Natural killer cell treated with Interleukin-12 subunit alpha and Interleukin-12 subunit beta and Interleukin-15 and Interleukin-18, amount 100 ng/mL, for 72 hours (primary cell): ENCODE results near the gene RAB6C. TPM values are rescaled to one million over a fixed set of nuclear protein-coding genes. Genes with fewer than 3 reads are reported as not detected.
"Not testable (repeated sequence)": the region's sequence is repeated elsewhere in the genome, so short reads cannot be mapped to it uniquely, and the experiment has no call there.

ENCODE experiments used
- ATAC-seq, 2 donors: fragments of 150-1000 bp; cut with Tn5 transposase in 1 of 2; sonication (Bioruptor Pico), chemical (Tn5 transposase) in 1 of 2; 2 replicates each; pipeline ENCODE4 v1.10.0; 2021
- DNase-seq: peaks from one replicate; pipeline ENCODE4 v3.0.0; 2022; ENCODE audit warnings: low spot score
- H3K27ac Mint-ChIP-seq, 2 donors: 1 replicate in 1 of 2; 2 replicates in 1 of 2; pipeline ENCODE4 v1.8.0; 2022; ENCODE audit warnings: mixed read lengths in 2 of 2, mild to moderate bottlenecking in 1 of 2, moderate library complexity in 1 of 2
- H3K27me3 Mint-ChIP-seq, 2 donors: 1 replicate in 1 of 2; 2 replicates in 1 of 2; pipeline ENCODE4 v1.8.0; 2022; ENCODE audit warnings: mixed read lengths in 2 of 2
- H3K36me3 Mint-ChIP-seq: one replicate; pipeline ENCODE4 v1.8.0; 2022; ENCODE audit warnings: mixed read lengths
- H3K4me1 Mint-ChIP-seq, 2 donors: 1 replicate in 1 of 2; 2 replicates in 1 of 2; pipeline ENCODE4 v1.8.0; 2022; ENCODE audit warnings: low read depth in 2 of 2, mixed read lengths in 2 of 2, mild to moderate bottlenecking in 1 of 2
- H3K4me3 Mint-ChIP-seq: one replicate; pipeline ENCODE4 v1.8.0; 2022; ENCODE audit warnings: mixed read lengths
- H3K9me3 Mint-ChIP-seq: 2 replicates; pipeline ENCODE4 v1.8.0; 2022; ENCODE audit warnings: mixed read lengths
- total RNA-seq, 2 donors: library from RNA; stranded (reverse); gene quantifications; one replicate each; pipeline ENCODE4 v1.2.3, GENCODE V29; 2022

The RAB6C gene
- total RNA-seq, 2 donors from 2014 or later, result not detected

- H3K27me3 Mint-ChIP-seq, result peaks cover 23 to 33% of the 10 kb centered on the region in 2 donors
- no peak overlapping the region for H3K4me3 Mint-ChIP-seq
- H3K4me1 Mint-ChIP-seq, result peaks cover 2 to 4% of the 10 kb centered on the region in 2 donors
- H3K27ac Mint-ChIP-seq, result no peak overlapping the region
- DNase-seq, result no peak
- no peak for ATAC-seq
- H3K36me3 Mint-ChIP-seq, result peaks cover 1% of the 10 kb centered on the region
- H3K9me3 Mint-ChIP-seq, result no peaks in the 10 kb centered on the region
These were observed 4.3 kb upstream of the RAB6C start for GRCh38 chr2:129975016-129975774.

- peaks cover 21 to 43% of the 10 kb centered on the region in 2 donors for H3K27me3 Mint-ChIP-seq
These were observed 2.5 kb upstream of the RAB6C start for GRCh38 chr2:129976969-129977368.

GRCh38 chr2:129977986-129978385 is 1.5 kb upstream of the RAB6C start:
- Mint-ChIP-seq H3K27ac (no peak overlapping the region), H3K4me3 (no peak overlapping the region), H3K9me3 (no peaks in the 10 kb centered on the region), H3K27me3 (peaks cover 23 to 47% of the 10 kb centered on the region in 2 donors), H3K36me3 (peaks cover 10% of the 10 kb centered on the region), H3K4me1 (peaks cover 9 to 10% of the 10 kb centered on the region in 2 donors)
- DNase-seq, result no peak
- no peak for ATAC-seq

More at GRCh38 chr2:129976969-129977368, 2.5 kb upstream of the RAB6C start:
- H3K4me3 Mint-ChIP-seq, DNase-seq, ATAC-seq, H3K9me3 Mint-ChIP-seq, H3K27ac Mint-ChIP-seq: not testable (repeated sequence)
- H3K4me1 Mint-ChIP-seq, result peaks cover 9 to 10% of the 10 kb centered on the region in 2 donors
- peaks cover 10% of the 10 kb centered on the region for H3K36me3 Mint-ChIP-seq

- Mint-ChIP-seq H3K36me3 (peaks cover 10% of the 10 kb centered on the region), H3K27ac (peak overlapping the region in 1 of 2 donors; percentile 43), H3K4me3 (peak overlapping the region; percentile 81), H3K27me3 (peaks cover 22 to 43% of the 10 kb centered on the region in 2 donors), H3K4me1 (peaks cover 9 to 10% of the 10 kb centered on the region in 2 donors)
- not testable (repeated sequence) for ATAC-seq, DNase-seq, H3K9me3 Mint-ChIP-seq
These were observed 780 bp downstream of the RAB6C start for GRCh38 chr2:129980246-129980645.

GRCh38 chr2:129981689-129982088 is 2.2 kb downstream of the RAB6C start:
- Mint-ChIP-seq H3K27me3 (peaks cover 24 to 57% of the 10 kb centered on the region in 2 donors), H3K4me1 (peaks cover 9 to 10% of the 10 kb centered on the region in 2 donors), H3K36me3 (peaks cover 10% of the 10 kb centered on the region)
- not testable (repeated sequence) for H3K9me3 Mint-ChIP-seq, DNase-seq, ATAC-seq, H3K4me3 Mint-ChIP-seq, H3K27ac Mint-ChIP-seq

GRCh38 chr2:129984426-129984825 is 5.0 kb downstream of the RAB6C start:
- H3K36me3 Mint-ChIP-seq, result peaks cover 10% of the 10 kb centered on the region
- peaks cover 16 to 57% of the 10 kb centered on the region in 2 donors for H3K27me3 Mint-ChIP-seq
- DNase-seq (no peak), ATAC-seq (no peak)
- no peak overlapping the region for H3K27ac Mint-ChIP-seq
- peaks cover 6 to 10% of the 10 kb centered on the region in 2 donors for H3K4me1 Mint-ChIP-seq
- no peak overlapping the region for H3K4me3 Mint-ChIP-seq
- no peaks in the 10 kb centered on the region for H3K9me3 Mint-ChIP-seq

GRCh38 chr2:129992415-129993006 is 13.0 kb downstream of the RAB6C start:
- DNase-seq, ATAC-seq, H3K36me3 Mint-ChIP-seq, H3K27ac Mint-ChIP-seq, H3K4me1 Mint-ChIP-seq, H3K9me3 Mint-ChIP-seq, H3K4me3 Mint-ChIP-seq: not testable (repeated sequence)
- peaks cover 34 to 43% of the 10 kb centered on the region in 2 donors for H3K27me3 Mint-ChIP-seq

GRCh38 chr2:129993151-129993550 is 13.7 kb downstream of the RAB6C start:
- not testable (repeated sequence) for H3K9me3 Mint-ChIP-seq, H3K36me3 Mint-ChIP-seq, ATAC-seq, H3K27ac Mint-ChIP-seq, H3K4me1 Mint-ChIP-seq, DNase-seq, H3K4me3 Mint-ChIP-seq
- H3K27me3 Mint-ChIP-seq, result peaks cover 34 to 39% of the 10 kb centered on the region in 2 donors

- DNase-seq, H3K4me3 Mint-ChIP-seq, H3K9me3 Mint-ChIP-seq, ATAC-seq, H3K36me3 Mint-ChIP-seq, H3K27ac Mint-ChIP-seq, H3K4me1 Mint-ChIP-seq: not testable (repeated sequence)
- peaks cover 32 to 35% of the 10 kb centered on the region in 2 donors for H3K27me3 Mint-ChIP-seq
These were observed 17.3 kb downstream of the RAB6C start for GRCh38 chr2:129996657-129997237.

- not testable (repeated sequence) for ATAC-seq, H3K27ac Mint-ChIP-seq, H3K4me1 Mint-ChIP-seq
These were observed 19.3 kb downstream of the RAB6C start for GRCh38 chr2:129998771-129999170.

GRCh38 chr2:130005862-130006261 is 26.4 kb downstream of the RAB6C start:
- H3K4me1 Mint-ChIP-seq, DNase-seq, H3K9me3 Mint-ChIP-seq, H3K27ac Mint-ChIP-seq, H3K4me3 Mint-ChIP-seq, H3K36me3 Mint-ChIP-seq: not testable (repeated sequence)
- peak in 1 of 2 donors; percentile 28 for ATAC-seq
- H3K27me3 Mint-ChIP-seq, result peaks cover 27 to 33% of the 10 kb centered on the region in 2 donors

More at GRCh38 chr2:129998771-129999170, 19.3 kb downstream of the RAB6C start:
- peaks cover 21 to 29% of the 10 kb centered on the region in 2 donors for H3K27me3 Mint-ChIP-seq
- not testable (repeated sequence) for DNase-seq, H3K9me3 Mint-ChIP-seq, H3K4me3 Mint-ChIP-seq, H3K36me3 Mint-ChIP-seq

- DNase-seq, H3K4me3 Mint-ChIP-seq, H3K4me1 Mint-ChIP-seq, H3K9me3 Mint-ChIP-seq, H3K27ac Mint-ChIP-seq, H3K36me3 Mint-ChIP-seq, ATAC-seq: not testable (repeated sequence)
- H3K27me3 Mint-ChIP-seq, result peaks cover 18 to 33% of the 10 kb centered on the region in 2 donors
These were observed 37.2 kb downstream of the RAB6C start for GRCh38 chr2:130016701-130017100.

GRCh38 chr2:130019402-130019801 is 39.9 kb downstream of the RAB6C start:
- ATAC-seq (no peak), DNase-seq (no peak)
- Mint-ChIP-seq H3K27me3 (peaks cover 16 to 42% of the 10 kb centered on the region in 2 donors), H3K4me1 (no peaks in the 10 kb centered on the region), H3K4me3 (no peak overlapping the region), H3K9me3 (no peaks in the 10 kb centered on the region), H3K27ac (no peak overlapping the region), H3K36me3 (peaks cover 4% of the 10 kb centered on the region)

GRCh38 chr2:130020069-130020468 is 40.6 kb downstream of the RAB6C start:
- ATAC-seq, H3K36me3 Mint-ChIP-seq: not testable (repeated sequence)

More at GRCh38 chr2:130020069-130020468, 40.6 kb downstream of the RAB6C start:
- not testable (repeated sequence) for H3K27ac Mint-ChIP-seq, H3K4me3 Mint-ChIP-seq, H3K4me1 Mint-ChIP-seq, H3K9me3 Mint-ChIP-seq, DNase-seq
- peaks cover 19 to 40% of the 10 kb centered on the region in 2 donors for H3K27me3 Mint-ChIP-seq
